Transverse colon (tissue), 4 donors: ENCODE measurements around the gene GNG14.

Source experiments
- POLR2A ChIP-seq: fragments of 450-650 bp; IDR thresholded peaks from one replicate; pipeline ENCODE4 v1.6.1; 2016; ENCODE audit warnings: antibody characterized with exemption, mild to moderate bottlenecking, moderate library complexity
- POLR2AphosphoS5 ChIP-seq, 3 donors: sonication (generic); formaldehyde crosslinking; IDR thresholded peaks; one replicate each; pipeline ENCODE4 v1.6.1; 2016; ENCODE audit warnings: antibody characterized with exemption in 3 of 3
- TF ChIP-seq, protein P1 (sequence below), 5 experiments: fragments of 200-600 bp in 3 of 5; fragments of 450-650 bp in 2 of 5; sonication (generic) in 3 of 5; IDR thresholded peaks; 1 replicate in 2 of 5; 2 replicates in 3 of 5; pipeline ENCODE4 v1.5.1; 2016 to 2017; ENCODE audit warnings: antibody characterized with exemption in 5 of 5, inconsistent platforms in 3 of 5, mild to moderate bottlenecking in 2 of 5, moderate library complexity in 1 of 5

DNA sequence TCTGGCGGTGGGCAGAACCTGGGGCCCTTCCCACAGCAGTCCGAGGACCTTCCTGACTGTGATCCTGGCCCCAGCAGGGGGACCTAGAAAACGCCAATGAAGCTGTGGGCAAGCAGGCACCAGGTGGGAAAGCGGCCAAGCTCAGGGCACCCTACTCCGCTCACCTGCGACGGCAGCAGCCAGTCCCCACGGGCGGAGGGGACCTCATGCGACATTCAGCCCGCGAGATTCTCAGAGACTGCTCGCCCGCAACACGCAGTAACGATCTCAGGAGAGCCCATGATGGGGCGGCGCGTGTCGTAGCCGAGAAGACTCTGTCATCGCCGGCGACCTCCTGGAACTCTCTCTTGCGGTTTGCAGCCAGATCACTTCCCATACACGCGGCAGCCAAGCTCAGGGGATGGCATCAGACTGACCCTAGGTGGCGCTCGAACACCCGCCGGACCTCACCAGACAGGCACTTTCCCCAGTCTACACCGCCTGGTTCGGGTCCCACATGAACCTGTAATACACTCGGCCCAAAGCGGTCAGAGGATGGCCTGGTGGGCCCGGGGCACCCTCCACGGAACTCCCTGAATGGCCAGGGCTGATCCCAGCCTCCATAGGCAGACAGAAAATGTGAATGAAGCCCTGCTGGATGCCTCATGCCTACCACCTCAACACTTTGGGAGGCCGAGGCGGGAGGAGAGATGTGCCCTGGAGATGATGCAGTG is 47.7 kb upstream of the GNG14 start:
- TF ChIP-seq POLR2AphosphoS5 (IDR thresholded peaks at IDR 0.05), result peak in 1 of 3 donors; percentile 9
- no peak for TF ChIP-seq POLR2A
- TF ChIP-seq, protein P1, sequence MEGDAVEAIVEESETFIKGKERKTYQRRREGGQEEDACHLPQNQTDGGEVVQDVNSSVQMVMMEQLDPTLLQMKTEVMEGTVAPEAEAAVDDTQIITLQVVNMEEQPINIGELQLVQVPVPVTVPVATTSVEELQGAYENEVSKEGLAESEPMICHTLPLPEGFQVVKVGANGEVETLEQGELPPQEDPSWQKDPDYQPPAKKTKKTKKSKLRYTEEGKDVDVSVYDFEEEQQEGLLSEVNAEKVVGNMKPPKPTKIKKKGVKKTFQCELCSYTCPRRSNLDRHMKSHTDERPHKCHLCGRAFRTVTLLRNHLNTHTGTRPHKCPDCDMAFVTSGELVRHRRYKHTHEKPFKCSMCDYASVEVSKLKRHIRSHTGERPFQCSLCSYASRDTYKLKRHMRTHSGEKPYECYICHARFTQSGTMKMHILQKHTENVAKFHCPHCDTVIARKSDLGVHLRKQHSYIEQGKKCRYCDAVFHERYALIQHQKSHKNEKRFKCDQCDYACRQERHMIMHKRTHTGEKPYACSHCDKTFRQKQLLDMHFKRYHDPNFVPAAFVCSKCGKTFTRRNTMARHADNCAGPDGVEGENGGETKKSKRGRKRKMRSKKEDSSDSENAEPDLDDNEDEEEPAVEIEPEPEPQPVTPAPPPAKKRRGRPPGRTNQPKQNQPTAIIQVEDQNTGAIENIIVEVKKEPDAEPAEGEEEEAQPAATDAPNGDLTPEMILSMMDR (IDR thresholded peaks at IDR 0.05), result peak; percentile 71 to 81 (median 76)
